K562 (cell line): Measurements from ENCODE around the gene KNSTRN. TPM values are rescaled to one million over a fixed set of nuclear protein-coding genes. Genes with fewer than 3 reads are reported as not detected.

Source experiments
- ATAC-seq: fragments of 200-7000 bp; cut with Tn5 transposase; 3 replicates; pipeline ENCODE4 v1.9.1; 2020; ENCODE audit warnings: moderate library complexity
- BruUV-seq: library from RNA; stranded (reverse); fragments of 400-500 nt; replicated peaks from 2 replicates; lab custom pipeline; 2021; lab: Mats Ljungman, UMichigan
- CTCF ChIA-PET: fragments of 300-600 bp; formaldehyde crosslinking; extraction: SDS; loops from one replicate; lab custom pipeline; 2021; ENCODE audit warnings: low intra/inter-chr PET ratio; lab: Yijun Ruan, JAX
- POLR2A ChIA-PET: fragments of 300-600, 350-650 bp; sonication (Branson Sonifier 250); formaldehyde crosslinking; extraction: SDS; loops from one replicate; lab custom pipeline; 2021; ENCODE audit warnings: antibody characterized with exemption, inconsistent platforms; lab: Yijun Ruan, JAX
- DNase-seq, 4 experiments: peaks; one replicate each; pipeline versions ENCODE4 v3.0.0 to v3.0.0-alpha.2; 2011 to 2018; ENCODE audit warnings: low spot score in 3 of 4, mixed read lengths in 3 of 4; ENCODE audit errors: extremely low read depth in 1 of 4
- FAIRE-seq: peaks from 2 replicates; lab custom pipeline; 2011; peaks lifted over from hg19 to GRCh38; lab: Jason Lieb, UNC
- H2AFZ ChIP-seq: 2 replicates; pipeline ENCODE4 v1.6.0; 2011; ENCODE audit warnings: low read depth, low read length, control low read depth, inconsistent platforms
- H3K27ac ChIP-seq: fragments of 200-600 bp; 3 replicates; pipeline ENCODE4 v1.8.0; 2011; ENCODE audit warnings: low read depth, mild to moderate bottlenecking, control low read depth, inconsistent platforms, low read length, moderate library complexity, mixed read lengths; ENCODE audit errors: extremely low read depth
- H3K27me3 ChIP-seq, 2 experiments: fragments of 300-600 bp in 1 of 2; 2 replicates in 1 of 2; 3 replicates in 1 of 2; pipeline versions ENCODE4 v1.6.0 to v1.8.0; 2011; ENCODE audit warnings: inconsistent platforms in 2 of 2, low read length in 2 of 2, mild to moderate bottlenecking in 1 of 2, mixed read lengths in 1 of 2, moderate library complexity in 1 of 2; ENCODE audit not compliant: control insufficient read depth in 2 of 2, insufficient read depth in 2 of 2
- H3K36me3 ChIP-seq: fragments of 300-600 bp; 3 replicates; pipeline ENCODE4 v1.8.0; 2011; ENCODE audit warnings: mild to moderate bottlenecking, low read length, inconsistent platforms; ENCODE audit not compliant: control insufficient read depth, insufficient read depth
- H3K4me1 ChIP-seq, 2 experiments: fragments of 200-600 bp in 1 of 2; replicated peaks in 1 of 2; 2 replicates in 1 of 2; 3 replicates in 1 of 2; pipeline versions ENCODE4 v1.5.1 to v1.8.0; 2011; ENCODE audit warnings: inconsistent platforms in 2 of 2, low read length in 2 of 2, mild to moderate bottlenecking in 1 of 2, mixed read lengths in 1 of 2, moderate library complexity in 1 of 2; ENCODE audit not compliant: control insufficient read depth in 2 of 2, insufficient read depth in 2 of 2
- H3K4me2 ChIP-seq: 2 replicates; pipeline ENCODE4 v1.6.1; 2011; ENCODE audit warnings: low read length, control low read depth, inconsistent platforms, mixed read lengths; ENCODE audit not compliant: insufficient read depth
- H3K4me3 ChIP-seq: fragments of 200-600 bp; sonication (generic), shearing (Covaris generic); 2 replicates; pipeline ENCODE4 v1.5.1; 2016; ENCODE audit warnings: control low read depth, inconsistent platforms
- H3K79me2 ChIP-seq: fragments of 200-600 bp; 3 replicates; pipeline ENCODE4 v1.8.0; 2011; ENCODE audit warnings: low read length, inconsistent platforms; ENCODE audit not compliant: control insufficient read depth, insufficient read depth
- H3K9ac ChIP-seq, 2 experiments: 2 replicates each; pipeline versions ENCODE4 v1.6.0 to v1.6.1; 2011; ENCODE audit warnings: low read depth in 2 of 2, low read length in 2 of 2, control low read depth in 1 of 2, inconsistent platforms in 1 of 2, mild to moderate bottlenecking in 1 of 2, mixed read lengths in 1 of 2; ENCODE audit not compliant: insufficient read depth in 1 of 2
- H3K9me1 ChIP-seq: one replicate; pipeline ENCODE4 v1.6.0; 2011; ENCODE audit warnings: inconsistent platforms, mild to moderate bottlenecking, low read length, moderate library complexity; ENCODE audit not compliant: control insufficient read depth, insufficient read depth
- H3K9me3 ChIP-seq: replicated peaks from 2 replicates; pipeline ENCODE4 v1.5.1; 2011; ENCODE audit warnings: low read depth, low read length, inconsistent platforms; ENCODE audit not compliant: control insufficient read depth, insufficient read depth
- H4K20me1 ChIP-seq: replicated peaks from 2 replicates; pipeline ENCODE4 v1.6.1; 2011; ENCODE audit warnings: low read length, inconsistent platforms, mixed read lengths; ENCODE audit not compliant: control insufficient read depth, insufficient read depth
- ATF1 ChIP-seq, 2 experiments: fragments of 450-650 bp in 1 of 2; IDR thresholded peaks; 2 replicates each; pipeline ENCODE4 v1.6.1; 2016; ENCODE audit warnings: missing compliant biosample characterization in 1 of 2, missing genetic modification characterization in 1 of 2
- BRCA1 ChIP-seq, 2 experiments: fragments of 450-650 bp in 1 of 2; sonication (generic) in 1 of 2; formaldehyde crosslinking in 1 of 2; IDR thresholded peaks; 2 replicates each; pipeline versions ENCODE4 v1.5.0 to v1.6.1; 2017 to 2020; ENCODE audit warnings: mild to moderate bottlenecking in 1 of 2, missing genetic modification reagents in 1 of 2
- HCFC1 ChIP-seq: IDR thresholded peaks from 2 replicates; pipeline ENCODE4 v1.6.1; 2012; ENCODE audit warnings: low read depth, low read length, improper control_type of control experiment
- ZNF589 ChIP-seq: fragments of 200-800 bp; sonication (Bioruptor generic); IDR thresholded peaks from 2 replicates; pipeline ENCODE4 v1.6.1; 2016; ENCODE audit warnings: low read depth, missing genetic modification characterization, missing compliant biosample characterization
- WGBS: fragments of 100-300 bp; shearing (Covaris generic); methylation state at CpG from one replicate; pipeline ENCODE4 v1.1.6; 2016; ENCODE audit warnings: low coverage, mixed read lengths; ENCODE audit not compliant: insufficient coverage; ENCODE audit errors: missing lambda C conversion rate; 5-methylcytosine and 5-hydroxymethylcytosine counted together
- in situ Hi-C: fragments of 300-500 bp; cut with MboI; formaldehyde crosslinking; loops from 4 replicates; pipeline ENCODE4 v1.15.0; 2018; ENCODE audit warnings: inconsistent platforms, mixed read lengths
- intact Hi-C: fragments of 100-400 bp; cut with micrococcal nuclease; formaldehyde crosslinking; loops from 2 replicates; pipeline ENCODE4 v1.14.2; 2022
- polyA plus RNA-seq, 8 experiments: library from polyadenylated mRNA; depleted of rRNA in 4 of 8; stranded (reverse) in 5 of 8; unstranded in 3 of 8; fragments of >200 nt; fragmentation: Nextera tagmentation in 2 of 8; fragmentation: Illumina TruSeq in 1 of 8; extraction: Ambion mirVana in 2 of 8; extraction: Trizol in 1 of 8; gene quantifications; 2 replicates each; pipeline versions ENCODE4 v1.2.1 to v1.2.3, GENCODE V29; 2011 to 2014; ENCODE audit warnings: inconsistent platforms in 1 of 8, missing spikeins in 1 of 8
- total RNA-seq, 7 experiments: library from RNA; depleted of rRNA in 6 of 7; stranded (reverse); fragments of >200 nt in 6 of 7; fragmentation: Illumina TruSeq in 2 of 7; extraction: Trizol in 2 of 7; gene quantifications; 2 replicates each; pipeline versions ENCODE4 v1.2.1 to v1.2.3, GENCODE V29; 2011 to 2021; ENCODE audit warnings: low replicate concordance in 1 of 7

The KNSTRN gene
- total and polyA plus RNA-seq, 9 of the 15 experiments (the other 6 are each of a cell fraction or from before 2014, with no cell fraction given) = 48.7 to 88.2 (median 66.3) TPM

GRCh38 chr15:40344217-40344616 is 38.3 kb upstream of the KNSTRN start:
- H3K27me3 ChIP-seq = no peaks in the 10 kb centered on the region
- DNase-seq = no peak
- in situ Hi-C loops = loop anchor here (10.0 kb wide), 1 partner anchor 541 kb away; no protein-coding TSS in a partner anchor
- no peaks in the 10 kb centered on the region for H3K36me3 ChIP-seq
- no peaks in the 10 kb centered on the region for H4K20me1 ChIP-seq
- intact Hi-C loops = loop anchor here (1.0 kb wide), 1 partner anchor 78 kb away; no protein-coding TSS in a partner anchor
- no peak overlapping the region for H3K4me3 ChIP-seq
- H3K79me2 ChIP-seq = no peaks in the 10 kb centered on the region
- H3K27ac ChIP-seq = no peak overlapping the region
- H3K9me3 ChIP-seq = no peaks in the 10 kb centered on the region
- no peak for FAIRE-seq
- no peaks in the 10 kb centered on the region for H3K9me1 ChIP-seq
- no peak for ATAC-seq
- TF ChIP-seq ATF1 (CRISPR knock-in tag; IDR thresholded peaks at IDR 0.05) = no peak
- TF ChIP-seq ATF1 (tag; IDR thresholded peaks at IDR 0.05) = 0 out of 2 replicates have a peak, but pooled peaks have one; percentile 18
- no peak for TF ChIP-seq HCFC1
- no peak for TF ChIP-seq ZNF589
- TF ChIP-seq BRCA1 (IDR thresholded peaks at IDR 0.05) = no peak
- no peak for TF ChIP-seq BRCA1 (CRISPR knock-in tag; IDR thresholded peaks at IDR 0.05)
- H3K4me1 ChIP-seq = peaks cover 7 to 28% of the 10 kb centered on the region in 2 experiments; a peak in 4 of 5 replicates
- H3K9ac ChIP-seq = no peak overlapping the region
- no TSS peak for BruUV-seq
- ChIA-PET POLR2A (interaction anchor here (0.7 kb wide), 1 partner anchor 459 kb away, joined by 3 read pairs; no protein-coding TSS in a partner anchor), CTCF (interaction anchor here (0.8 to 2.1 kb wide), 3 partner anchors 24 to 550 kb away, joined by 4 to 28 read pairs (median 7); partner anchors contain the start of gene VPS18)
- H3K4me2 ChIP-seq = no peak overlapping the region
- H2AFZ ChIP-seq = no peak overlapping the region
- WGBS = 20% methylated on average over 5 of the region's 6 CpGs
